ENCODE measurements around the gene TCTN3.

DNA sequence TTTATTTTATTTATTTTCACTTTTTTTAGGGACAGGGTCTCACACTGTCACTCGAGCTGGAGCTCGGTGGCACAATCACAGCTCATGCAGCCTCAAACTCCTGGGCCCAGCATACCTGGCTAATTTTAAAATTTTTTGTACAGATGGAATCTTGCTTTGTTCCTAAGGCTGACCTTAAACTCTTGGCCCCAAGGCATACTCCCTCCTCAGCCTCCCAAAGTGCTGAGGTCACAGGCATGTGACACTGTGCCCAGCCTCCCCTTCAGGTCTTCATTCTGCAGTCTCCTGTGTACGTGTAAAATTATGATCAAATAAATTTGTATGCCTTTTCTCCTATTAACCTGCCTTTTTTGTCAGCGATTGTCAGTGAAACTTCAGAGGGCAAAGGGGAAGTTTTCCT lies 17.8 kb upstream of the TCTN3 start:
- TF ChIP-seq, protein P1, sequence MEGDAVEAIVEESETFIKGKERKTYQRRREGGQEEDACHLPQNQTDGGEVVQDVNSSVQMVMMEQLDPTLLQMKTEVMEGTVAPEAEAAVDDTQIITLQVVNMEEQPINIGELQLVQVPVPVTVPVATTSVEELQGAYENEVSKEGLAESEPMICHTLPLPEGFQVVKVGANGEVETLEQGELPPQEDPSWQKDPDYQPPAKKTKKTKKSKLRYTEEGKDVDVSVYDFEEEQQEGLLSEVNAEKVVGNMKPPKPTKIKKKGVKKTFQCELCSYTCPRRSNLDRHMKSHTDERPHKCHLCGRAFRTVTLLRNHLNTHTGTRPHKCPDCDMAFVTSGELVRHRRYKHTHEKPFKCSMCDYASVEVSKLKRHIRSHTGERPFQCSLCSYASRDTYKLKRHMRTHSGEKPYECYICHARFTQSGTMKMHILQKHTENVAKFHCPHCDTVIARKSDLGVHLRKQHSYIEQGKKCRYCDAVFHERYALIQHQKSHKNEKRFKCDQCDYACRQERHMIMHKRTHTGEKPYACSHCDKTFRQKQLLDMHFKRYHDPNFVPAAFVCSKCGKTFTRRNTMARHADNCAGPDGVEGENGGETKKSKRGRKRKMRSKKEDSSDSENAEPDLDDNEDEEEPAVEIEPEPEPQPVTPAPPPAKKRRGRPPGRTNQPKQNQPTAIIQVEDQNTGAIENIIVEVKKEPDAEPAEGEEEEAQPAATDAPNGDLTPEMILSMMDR (IDR thresholded peaks at IDR 0.05), result no peak
- no peak for TF ChIP-seq EP300 (IDR thresholded peaks at IDR 0.05)
- no peak for TF ChIP-seq POLR2AphosphoS5 (IDR thresholded peaks at IDR 0.05)
- TF ChIP-seq POLR2A (IDR thresholded peaks at IDR 0.05), result no peak

Data from suprapubic skin (tissue), 4 donors.